ENCODE data around the gene CYTH3.

DNA sequence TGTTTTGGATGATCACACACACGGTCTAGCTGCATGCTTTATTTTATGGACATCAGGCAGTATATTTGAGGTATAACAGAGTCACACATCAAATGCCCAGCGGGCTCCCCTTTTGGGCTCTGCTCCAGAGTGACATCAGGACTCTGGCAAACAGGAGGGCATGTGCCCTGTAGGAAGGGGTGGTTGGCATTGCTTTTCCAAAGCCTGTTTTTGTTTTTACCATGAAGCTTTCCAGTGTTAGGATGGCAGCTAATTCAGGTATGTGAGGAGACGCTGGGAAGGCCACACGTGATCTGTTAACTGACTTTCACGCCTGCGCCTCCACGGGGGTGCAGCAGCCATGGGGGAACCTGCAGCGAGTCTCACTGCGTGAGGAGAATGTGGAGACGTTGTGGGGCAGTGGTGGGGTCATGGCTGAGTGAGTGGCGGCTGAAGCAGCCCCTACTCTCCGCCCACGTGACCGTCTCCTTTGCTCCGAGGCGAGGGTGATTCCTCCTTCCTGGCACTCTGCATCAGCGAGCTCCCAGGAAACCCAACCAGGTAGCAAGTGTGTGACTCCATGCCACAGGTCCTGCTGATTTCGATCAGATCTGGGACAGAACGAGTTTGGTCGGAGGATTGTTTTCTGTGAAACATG is 123.6 kb downstream of the CYTH3 start:
- TF ChIP-seq POLR2A (IDR thresholded peaks at IDR 0.05; ENCODE audit: low read depth, low read length), result no peak
- TF ChIP-seq CEBPB (IDR thresholded peaks at IDR 0.05; ENCODE audit: low read depth, low read length), result no peak
- TF ChIP-seq CTCF (conservative IDR thresholded peaks at IDR 0.05; ENCODE audit: low read depth, low read length), result no peak
- TF ChIP-seq, protein P1, sequence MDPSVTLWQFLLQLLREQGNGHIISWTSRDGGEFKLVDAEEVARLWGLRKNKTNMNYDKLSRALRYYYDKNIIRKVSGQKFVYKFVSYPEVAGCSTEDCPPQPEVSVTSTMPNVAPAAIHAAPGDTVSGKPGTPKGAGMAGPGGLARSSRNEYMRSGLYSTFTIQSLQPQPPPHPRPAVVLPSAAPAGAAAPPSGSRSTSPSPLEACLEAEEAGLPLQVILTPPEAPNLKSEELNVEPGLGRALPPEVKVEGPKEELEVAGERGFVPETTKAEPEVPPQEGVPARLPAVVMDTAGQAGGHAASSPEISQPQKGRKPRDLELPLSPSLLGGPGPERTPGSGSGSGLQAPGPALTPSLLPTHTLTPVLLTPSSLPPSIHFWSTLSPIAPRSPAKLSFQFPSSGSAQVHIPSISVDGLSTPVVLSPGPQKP (IDR thresholded peaks at IDR 0.05; ENCODE audit: borderline replicate concordance, low read depth, low read length), result no peak
- TF ChIP-seq BHLHE40 (IDR thresholded peaks at IDR 0.05; ENCODE audit: low read depth, low read length), result no peak
- no peak for TF ChIP-seq MAZ (IDR thresholded peaks at IDR 0.05; ENCODE audit: borderline replicate concordance, low read depth, low read length)
- no peak for TF ChIP-seq CHD1 (IDR thresholded peaks at IDR 0.05; ENCODE audit: low read depth, low read length)
- no peak for TF ChIP-seq RAD21 (IDR thresholded peaks at IDR 0.05; ENCODE audit: low read length)
- no peak for TF ChIP-seq NFE2L2 (IDR thresholded peaks at IDR 0.05; ENCODE audit: low read depth, low read length)
- no peak for TF ChIP-seq USF2 (IDR thresholded peaks at IDR 0.05; ENCODE audit: low read depth, low read length)
- no peak for TF ChIP-seq SMC3 (IDR thresholded peaks at IDR 0.05; ENCODE audit: low read depth, low read length)
- TF ChIP-seq FOS (IDR thresholded peaks at IDR 0.05; ENCODE audit: low read depth, low read length), result no peak
- no peak for TF ChIP-seq RCOR1 (IDR thresholded peaks at IDR 0.05; ENCODE audit: insufficient replicate concordance, low read length)
